ENCODE results near the gene KIRREL3. TPM values are rescaled to one million over a fixed set of nuclear protein-coding genes. Genes with fewer than 3 reads are reported as not detected.

The KIRREL3 gene
- total RNA-seq, 1 donor from 2014 or later: 0.26 TPM

DNA sequence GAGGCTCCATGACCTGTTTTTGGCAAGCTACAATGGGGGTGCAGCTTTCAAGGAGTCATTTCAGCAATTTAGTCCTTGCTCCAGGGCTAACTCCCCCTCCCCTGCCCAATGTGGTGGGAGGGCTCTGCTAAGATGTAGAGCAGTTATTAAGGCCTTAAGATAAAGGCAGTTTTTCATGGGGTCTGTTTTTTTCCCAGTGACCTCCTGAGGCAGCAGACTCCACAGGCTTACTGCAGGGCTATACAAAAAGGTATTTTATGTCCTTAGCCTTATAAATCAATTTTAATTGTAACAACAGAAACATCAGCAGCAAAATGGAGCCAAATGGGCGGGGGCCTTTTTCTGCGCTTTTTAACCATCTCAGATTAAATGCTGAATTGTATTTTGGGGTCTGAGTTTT is 192.3 kb downstream of the KIRREL3 start:
- H3K4me1 Mint-ChIP-seq (ENCODE audit: low read depth): no peaks in the 10 kb centered on the region
- H3K36me3 Mint-ChIP-seq (ENCODE audit: insufficient read depth): no peaks in the 10 kb centered on the region
- peaks cover 76% of the 10 kb centered on the region for H3K27me3 Mint-ChIP-seq
- no peak for DNase-seq (ENCODE audit: low spot score, unreplicated experiment)
- no peak overlapping the region for H3K4me3 Mint-ChIP-seq (ENCODE audit: low read depth)
- H3K9me3 Mint-ChIP-seq (ENCODE audit: low read depth): no peaks in the 10 kb centered on the region
- TF ChIP-seq, protein P1, sequence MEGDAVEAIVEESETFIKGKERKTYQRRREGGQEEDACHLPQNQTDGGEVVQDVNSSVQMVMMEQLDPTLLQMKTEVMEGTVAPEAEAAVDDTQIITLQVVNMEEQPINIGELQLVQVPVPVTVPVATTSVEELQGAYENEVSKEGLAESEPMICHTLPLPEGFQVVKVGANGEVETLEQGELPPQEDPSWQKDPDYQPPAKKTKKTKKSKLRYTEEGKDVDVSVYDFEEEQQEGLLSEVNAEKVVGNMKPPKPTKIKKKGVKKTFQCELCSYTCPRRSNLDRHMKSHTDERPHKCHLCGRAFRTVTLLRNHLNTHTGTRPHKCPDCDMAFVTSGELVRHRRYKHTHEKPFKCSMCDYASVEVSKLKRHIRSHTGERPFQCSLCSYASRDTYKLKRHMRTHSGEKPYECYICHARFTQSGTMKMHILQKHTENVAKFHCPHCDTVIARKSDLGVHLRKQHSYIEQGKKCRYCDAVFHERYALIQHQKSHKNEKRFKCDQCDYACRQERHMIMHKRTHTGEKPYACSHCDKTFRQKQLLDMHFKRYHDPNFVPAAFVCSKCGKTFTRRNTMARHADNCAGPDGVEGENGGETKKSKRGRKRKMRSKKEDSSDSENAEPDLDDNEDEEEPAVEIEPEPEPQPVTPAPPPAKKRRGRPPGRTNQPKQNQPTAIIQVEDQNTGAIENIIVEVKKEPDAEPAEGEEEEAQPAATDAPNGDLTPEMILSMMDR (IDR thresholded peaks at IDR 0.05; ENCODE audit: unreplicated experiment): no peak
- H3K27ac Mint-ChIP-seq: no peak overlapping the region

DNA sequence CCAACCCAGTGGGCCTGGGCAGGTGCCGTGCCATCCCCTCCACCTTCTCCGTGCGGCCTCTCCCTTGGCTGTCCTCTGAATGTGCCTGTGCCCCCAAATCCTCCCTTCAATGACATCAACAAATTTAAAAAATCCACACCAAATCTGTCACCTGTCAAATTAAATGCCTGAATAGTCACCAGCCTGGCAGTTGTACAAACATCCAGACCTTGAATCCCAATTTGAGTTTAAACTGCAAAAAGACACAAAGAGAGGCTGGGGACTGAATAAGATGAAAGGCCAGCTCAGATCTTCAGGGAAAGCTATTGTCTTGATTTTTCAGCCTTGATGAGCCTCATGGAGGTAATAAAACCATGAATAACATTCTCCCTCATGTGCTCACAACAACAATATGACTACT is 194.7 kb downstream of the KIRREL3 start:
- Mint-ChIP-seq H3K36me3 (ENCODE audit: insufficient read depth) (no peaks in the 10 kb centered on the region), H3K4me1 (ENCODE audit: low read depth) (no peaks in the 10 kb centered on the region), H3K9me3 (ENCODE audit: low read depth) (no peaks in the 10 kb centered on the region), H3K27me3 (peaks cover 82% of the 10 kb centered on the region), H3K27ac (no peak overlapping the region), H3K4me3 (ENCODE audit: low read depth) (no peak overlapping the region)
- TF ChIP-seq, protein P1 (IDR thresholded peaks at IDR 0.05; ENCODE audit: unreplicated experiment): no peak
- DNase-seq (ENCODE audit: low spot score, unreplicated experiment): no peak

GRCh38 chr11:126804363-126804762 is 196.2 kb downstream of the KIRREL3 start:
- TF ChIP-seq, protein P1 (IDR thresholded peaks at IDR 0.05; ENCODE audit: unreplicated experiment): no peak
- Mint-ChIP-seq H3K4me1 (ENCODE audit: low read depth) (no peaks in the 10 kb centered on the region), H3K27me3 (peaks cover 83% of the 10 kb centered on the region), H3K27ac (no peak overlapping the region), H3K9me3 (ENCODE audit: low read depth) (no peaks in the 10 kb centered on the region), H3K4me3 (ENCODE audit: low read depth) (no peak overlapping the region), H3K36me3 (ENCODE audit: insufficient read depth) (no peaks in the 10 kb centered on the region)
- no peak for DNase-seq (ENCODE audit: low spot score, unreplicated experiment)

DNA sequence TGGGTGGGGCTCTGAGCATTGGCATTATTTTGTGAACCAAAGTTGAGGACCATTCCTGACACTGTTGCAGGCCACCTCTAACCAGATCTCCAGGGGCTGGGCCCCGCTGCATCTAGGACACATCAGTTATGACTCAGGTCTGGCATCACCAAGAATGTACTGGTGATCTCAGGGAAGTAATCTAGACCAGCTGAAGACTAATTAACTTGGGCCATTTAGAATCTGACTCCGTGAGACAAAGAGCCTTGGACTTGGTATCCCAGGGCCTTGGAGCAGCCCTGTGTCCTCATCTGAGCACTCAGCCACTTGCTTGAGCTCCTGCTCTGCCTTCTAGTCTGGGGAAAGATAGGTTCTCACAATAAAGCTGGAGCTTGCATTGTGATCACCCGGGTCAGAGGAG is 200.6 kb downstream of the KIRREL3 start:
- TF ChIP-seq, protein P1 (IDR thresholded peaks at IDR 0.05; ENCODE audit: unreplicated experiment): no peak
- Mint-ChIP-seq H3K27me3 (peaks cover 86% of the 10 kb centered on the region), H3K4me3 (ENCODE audit: low read depth) (no peak overlapping the region), H3K4me1 (ENCODE audit: low read depth) (no peaks in the 10 kb centered on the region), H3K9me3 (ENCODE audit: low read depth) (no peaks in the 10 kb centered on the region), H3K27ac (no peak overlapping the region), H3K36me3 (ENCODE audit: insufficient read depth) (no peaks in the 10 kb centered on the region)
- no peak for DNase-seq (ENCODE audit: low spot score, unreplicated experiment)

GRCh38 chr11:126797457-126798169 is 203.0 kb downstream of the KIRREL3 start:
- H3K36me3 Mint-ChIP-seq (ENCODE audit: insufficient read depth): no peaks in the 10 kb centered on the region
- DNase-seq (ENCODE audit: low spot score, unreplicated experiment): no peak
- no peak overlapping the region for H3K4me3 Mint-ChIP-seq (ENCODE audit: low read depth)
- H3K27ac Mint-ChIP-seq: no peak overlapping the region
- TF ChIP-seq, protein P1 (IDR thresholded peaks at IDR 0.05; ENCODE audit: unreplicated experiment): no peak
- H3K27me3 Mint-ChIP-seq: peaks cover 87% of the 10 kb centered on the region
- no peaks in the 10 kb centered on the region for H3K4me1 Mint-ChIP-seq (ENCODE audit: low read depth)
- H3K9me3 Mint-ChIP-seq (ENCODE audit: low read depth): no peaks in the 10 kb centered on the region

Data from progenitor cell of endocrine pancreas (in vitro differentiated cells).